Activated T-helper 2 cell treated with anti-CD3 and anti-CD28 coated beads, Interferon-gamma antibody, Interleukin-2, Interleukin-4, amounts not matched to agents 10 μg/mL and 5 μg/mL and 100 μg/mL, durations not matched to agents 14 hours and 24 hours and 36 hours (primary cell): Measurements from ENCODE around the gene RAB24. TPM values are rescaled to one million over a fixed set of nuclear protein-coding genes. Genes with fewer than 3 reads are reported as not detected.

Experiments used
- DNase-seq: peaks from one replicate; pipeline ENCODE4 v3.0.0; 2021; ENCODE audit warnings: low spot score
- H3K27ac Mint-ChIP-seq: one replicate; pipeline ENCODE4 v1.8.0; 2021; ENCODE audit warnings: mixed read lengths
- H3K27me3 Mint-ChIP-seq: one replicate; pipeline ENCODE4 v1.8.0; 2021; ENCODE audit warnings: low read depth, mixed read lengths
- H3K36me3 Mint-ChIP-seq: one replicate; pipeline ENCODE4 v1.8.0; 2021; ENCODE audit warnings: low read depth, mixed read lengths
- H3K4me1 Mint-ChIP-seq: one replicate; pipeline ENCODE4 v1.8.0; 2021; ENCODE audit warnings: low read depth, mixed read lengths
- H3K4me3 Mint-ChIP-seq: one replicate; pipeline ENCODE4 v1.8.0; 2021; ENCODE audit warnings: low read depth, mild to moderate bottlenecking, moderate library complexity, mixed read lengths
- H3K9me3 Mint-ChIP-seq: one replicate; pipeline ENCODE4 v1.8.0; 2021; ENCODE audit warnings: mixed read lengths
- intact Hi-C: fragments of 100-400 bp; cut with micrococcal nuclease; formaldehyde crosslinking; loops from one replicate; pipeline ENCODE4 v1.15.1; 2023
- total RNA-seq: library from RNA; stranded (reverse); gene quantifications from 2 replicates; pipeline ENCODE4 v1.2.3, GENCODE V29; 2022

Gene RAB24
- total RNA-seq, 1 donor from 2014 or later, result 19.0 TPM

DNA sequence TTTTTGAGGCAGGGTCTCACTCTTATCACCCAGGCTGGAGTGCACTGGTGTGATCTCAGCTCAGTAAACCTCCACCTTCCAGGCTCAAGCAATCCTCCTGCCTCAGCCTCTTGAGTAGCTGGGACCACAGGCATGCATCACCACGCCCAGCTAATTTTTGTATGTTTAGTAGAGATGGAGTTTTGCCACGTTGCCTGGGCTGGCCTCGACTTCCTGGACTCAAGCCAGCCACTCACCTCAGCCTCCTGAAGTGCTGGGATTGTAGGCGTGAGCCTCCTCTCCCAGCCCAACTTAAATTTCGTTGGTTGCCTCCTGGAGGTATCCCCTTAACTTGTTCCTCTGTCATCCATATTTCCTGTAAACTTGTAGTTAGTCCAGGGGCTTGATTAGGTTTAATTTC is 47.2 kb downstream of the RAB24 start:
- Mint-ChIP-seq H3K36me3 (peaks cover 78% of the 10 kb centered on the region), H3K9me3 (no peaks in the 10 kb centered on the region), H3K27me3 (no peaks in the 10 kb centered on the region), H3K27ac (peak overlapping the region; percentile 7), H3K4me1 (peaks cover 6% of the 10 kb centered on the region), H3K4me3 (no peak overlapping the region)
- DNase-seq, result no peak
- intact Hi-C loops, result no loop called here

DNA sequence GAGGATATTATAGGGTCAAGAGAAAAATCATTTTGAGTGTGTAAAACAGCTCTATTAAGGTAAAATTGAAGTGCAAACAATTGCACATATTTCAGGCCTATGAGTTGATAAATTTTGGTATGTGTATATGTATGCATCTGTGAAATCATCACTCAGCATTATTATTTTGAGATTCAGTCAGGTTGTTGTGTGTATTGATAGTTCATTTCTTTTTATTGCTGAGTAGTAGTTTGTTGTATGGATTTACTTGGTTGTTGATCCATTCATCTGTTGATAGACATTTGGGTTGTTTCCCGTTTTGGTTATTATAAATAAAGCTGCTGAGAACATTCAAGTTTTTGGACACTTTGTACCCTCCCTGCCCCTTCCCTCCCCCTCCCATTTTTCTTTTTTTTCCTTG is 50.3 kb downstream of the RAB24 start:
- Mint-ChIP-seq H3K27me3 (no peaks in the 10 kb centered on the region), H3K4me1 (peaks cover 6% of the 10 kb centered on the region), H3K4me3 (no peak overlapping the region), H3K9me3 (no peaks in the 10 kb centered on the region), H3K27ac (no peak overlapping the region), H3K36me3 (peaks cover 65% of the 10 kb centered on the region)
- no peak for DNase-seq
- intact Hi-C loops, result no loop called here

Other genes starting within 250 kb of the RAB24 start
- 1.1 and 1.2 TPM in 2 replicates for gene FGFR4, start 216.8 kb downstream of the RAB24 start, total RNA-seq
- gene NSD1, start 169.9 kb downstream of the RAB24 start, total RNA-seq, result 100.0 and 103 TPM in 2 replicates
- 223 and 229 TPM in 2 replicates for gene PRELID1, start 80 bp upstream of the RAB24 start, total RNA-seq
- gene MXD3, start 8.2 kb upstream of the RAB24 start, total RNA-seq, result 12.8 and 13.9 TPM in 2 replicates
- 130 and 137 TPM in 2 replicates for gene LMAN2, start 47.9 kb upstream of the RAB24 start, total RNA-seq
- gene RGS14, start 54.2 kb upstream of the RAB24 start, total RNA-seq, result 36.2 and 40.5 TPM in 2 replicates
- not detected in 2 replicates for gene SLC34A1, start 80.7 kb upstream of the RAB24 start, total RNA-seq
- not detected in 2 replicates for gene PFN3, start 96.9 kb upstream of the RAB24 start, total RNA-seq
- gene F12, start 105.8 kb upstream of the RAB24 start, total RNA-seq, result 3.5 and 5.8 TPM in 2 replicates
- gene GRK6, start 123.0 kb upstream of the RAB24 start, total RNA-seq, result 131 and 134 TPM in 2 replicates
- gene PRR7, start 143.1 kb upstream of the RAB24 start, total RNA-seq, result 12.1 and 13.0 TPM in 2 replicates
- gene DBN1, start 169.9 kb upstream of the RAB24 start, total RNA-seq, result 28.7 and 32.9 TPM in 2 replicates
- gene PDLIM7, start 193.9 kb upstream of the RAB24 start, total RNA-seq, result 85.4 and 86.9 TPM in 2 replicates
- gene DOK3, start 206.1 kb upstream of the RAB24 start, total RNA-seq, result 3.3 and 4.9 TPM in 2 replicates
- gene DDX41, start 213.2 kb upstream of the RAB24 start, total RNA-seq, result 138 and 144 TPM in 2 replicates